ENCODE measurements around the gene OBSCN. TPM values are rescaled to one million over a fixed set of nuclear protein-coding genes. Genes with fewer than 3 reads are reported as not detected.
A peak's percentile ranks its signal among the peaks of the same experiment; 100 is the strongest.

The OBSCN gene
- total and polyA plus RNA-seq, 2 of the 13 experiments (the other 11 are each of a cell fraction or from before 2014, with no cell fraction given), result 0.20 TPM

DNA sequence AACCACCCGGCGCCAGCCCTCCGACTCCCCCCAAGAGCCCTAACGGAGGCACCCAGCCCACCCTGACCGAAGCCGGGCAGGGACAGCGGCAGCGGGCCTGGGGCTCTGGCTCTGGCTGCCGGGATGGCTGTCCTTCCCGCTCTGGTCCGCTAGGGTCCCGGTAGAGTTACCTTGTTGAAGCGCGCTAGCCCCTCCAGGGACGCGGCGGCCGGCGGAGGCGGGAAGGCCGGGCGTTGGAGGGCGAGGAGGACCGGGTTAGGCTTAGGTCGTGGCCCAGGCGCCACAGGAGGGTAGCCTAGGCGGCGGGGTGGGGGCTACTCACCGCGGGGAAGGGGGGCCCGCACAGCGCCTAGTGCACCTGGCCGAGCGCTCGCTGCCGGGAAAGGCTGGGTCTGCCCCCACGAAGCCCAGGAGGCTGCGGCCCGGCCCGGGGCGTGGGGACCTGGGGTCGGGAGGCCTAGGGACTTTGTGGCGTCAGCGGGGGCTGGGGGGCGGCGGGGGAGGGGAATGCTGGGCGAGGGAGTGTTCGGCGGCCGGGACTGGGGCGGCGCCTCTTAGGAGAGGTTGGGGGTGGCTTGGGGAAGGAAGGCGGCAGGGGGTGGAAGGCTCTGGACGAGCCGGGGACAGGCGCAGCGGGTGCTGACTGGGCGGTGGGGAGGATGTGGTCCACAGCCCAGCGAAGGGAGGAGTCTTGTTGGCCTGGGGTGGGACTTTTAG lies 208.5 kb downstream of the OBSCN start, which contains the start of gene TRIM17 (continued):
- TF ChIP-seq SNRNP70 (IDR thresholded peaks at IDR 0.05; ENCODE audit: low read depth, low read length), result no peak
- TF ChIP-seq RFXANK (CRISPR knock-in tag; IDR thresholded peaks at IDR 0.05), result no peak
- TF ChIP-seq TEAD3 (CRISPR knock-in tag; optimal IDR thresholded peaks at IDR 0.05; ENCODE audit: borderline replicate concordance), result no peak
- no peak for TF ChIP-seq ZBTB1 (CRISPR knock-in tag; IDR thresholded peaks at IDR 0.05; ENCODE audit: borderline replicate concordance)
- TF ChIP-seq, protein P1, sequence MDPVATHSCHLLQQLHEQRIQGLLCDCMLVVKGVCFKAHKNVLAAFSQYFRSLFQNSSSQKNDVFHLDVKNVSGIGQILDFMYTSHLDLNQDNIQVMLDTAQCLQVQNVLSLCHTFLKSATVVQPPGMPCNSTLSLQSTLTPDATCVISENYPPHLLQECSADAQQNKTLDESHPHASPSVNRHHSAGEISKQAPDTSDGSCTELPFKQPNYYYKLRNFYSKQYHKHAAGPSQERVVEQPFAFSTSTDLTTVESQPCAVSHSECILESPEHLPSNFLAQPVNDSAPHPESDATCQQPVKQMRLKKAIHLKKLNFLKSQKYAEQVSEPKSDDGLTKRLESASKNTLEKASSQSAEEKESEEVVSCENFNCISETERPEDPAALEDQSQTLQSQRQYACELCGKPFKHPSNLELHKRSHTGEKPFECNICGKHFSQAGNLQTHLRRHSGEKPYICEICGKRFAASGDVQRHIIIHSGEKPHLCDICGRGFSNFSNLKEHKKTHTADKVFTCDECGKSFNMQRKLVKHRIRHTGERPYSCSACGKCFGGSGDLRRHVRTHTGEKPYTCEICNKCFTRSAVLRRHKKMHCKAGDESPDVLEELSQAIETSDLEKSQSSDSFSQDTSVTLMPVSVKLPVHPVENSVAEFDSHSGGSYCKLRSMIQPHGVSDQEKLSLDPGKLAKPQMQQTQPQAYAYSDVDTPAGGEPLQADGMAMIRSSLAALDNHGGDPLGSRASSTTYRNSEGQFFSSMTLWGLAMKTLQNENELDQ (CRISPR knock-in tag; IDR thresholded peaks at IDR 0.05; ENCODE audit: borderline replicate concordance), result no peak
- TF ChIP-seq, protein P2, sequence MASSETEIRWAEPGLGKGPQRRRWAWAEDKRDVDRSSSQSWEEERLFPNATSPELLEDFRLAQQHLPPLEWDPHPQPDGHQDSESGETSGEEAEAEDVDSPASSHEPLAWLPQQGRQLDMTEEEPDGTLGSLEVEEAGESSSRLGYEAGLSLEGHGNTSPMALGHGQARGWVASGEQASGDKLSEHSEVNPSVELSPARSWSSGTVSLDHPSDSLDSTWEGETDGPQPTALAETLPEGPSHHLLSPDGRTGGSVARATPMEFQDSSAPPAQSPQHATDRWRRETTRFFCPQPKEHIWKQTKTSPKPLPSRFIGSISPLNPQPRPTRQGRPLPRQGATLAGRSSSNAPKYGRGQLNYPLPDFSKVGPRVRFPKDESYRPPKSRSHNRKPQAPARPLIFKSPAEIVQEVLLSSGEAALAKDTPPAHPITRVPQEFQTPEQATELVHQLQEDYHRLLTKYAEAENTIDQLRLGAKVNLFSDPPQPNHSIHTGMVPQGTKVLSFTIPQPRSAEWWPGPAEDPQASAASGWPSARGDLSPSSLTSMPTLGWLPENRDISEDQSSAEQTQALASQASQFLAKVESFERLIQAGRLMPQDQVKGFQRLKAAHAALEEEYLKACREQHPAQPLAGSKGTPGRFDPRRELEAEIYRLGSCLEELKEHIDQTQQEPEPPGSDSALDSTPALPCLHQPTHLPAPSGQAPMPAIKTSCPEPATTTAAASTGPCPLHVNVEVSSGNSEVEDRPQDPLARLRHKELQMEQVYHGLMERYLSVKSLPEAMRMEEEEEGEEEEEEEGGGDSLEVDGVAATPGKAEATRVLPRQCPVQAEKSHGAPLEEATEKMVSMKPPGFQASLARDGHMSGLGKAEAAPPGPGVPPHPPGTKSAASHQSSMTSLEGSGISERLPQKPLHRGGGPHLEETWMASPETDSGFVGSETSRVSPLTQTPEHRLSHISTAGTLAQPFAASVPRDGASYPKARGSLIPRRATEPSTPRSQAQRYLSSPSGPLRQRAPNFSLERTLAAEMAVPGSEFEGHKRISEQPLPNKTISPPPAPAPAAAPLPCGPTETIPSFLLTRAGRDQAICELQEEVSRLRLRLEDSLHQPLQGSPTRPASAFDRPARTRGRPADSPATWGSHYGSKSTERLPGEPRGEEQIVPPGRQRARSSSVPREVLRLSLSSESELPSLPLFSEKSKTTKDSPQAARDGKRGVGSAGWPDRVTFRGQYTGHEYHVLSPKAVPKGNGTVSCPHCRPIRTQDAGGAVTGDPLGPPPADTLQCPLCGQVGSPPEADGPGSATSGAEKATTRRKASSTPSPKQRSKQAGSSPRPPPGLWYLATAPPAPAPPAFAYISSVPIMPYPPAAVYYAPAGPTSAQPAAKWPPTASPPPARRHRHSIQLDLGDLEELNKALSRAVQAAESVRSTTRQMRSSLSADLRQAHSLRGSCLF (CRISPR knock-in tag; IDR thresholded peaks at IDR 0.05; ENCODE audit: borderline replicate concordance), result no peak
- no peak for TF ChIP-seq ELF1 (CRISPR knock-in tag; IDR thresholded peaks at IDR 0.05)
- TF ChIP-seq PHF21A (CRISPR knock-in tag; IDR thresholded peaks at IDR 0.05), result no peak
- TF ChIP-seq GZF1 (CRISPR knock-in tag; IDR thresholded peaks at IDR 0.05), result no peak
- no peak for TF ChIP-seq SCMH1 (CRISPR knock-in tag; IDR thresholded peaks at IDR 0.05; ENCODE audit: borderline replicate concordance)
- TF ChIP-seq ZC3H13 (CRISPR knock-in tag; IDR thresholded peaks at IDR 0.05), result no peak
- no peak for TF ChIP-seq CHD4 (IDR thresholded peaks at IDR 0.05; ENCODE audit: borderline replicate concordance, low read length)
- no peak for TF ChIP-seq JUN (CRISPR knock-in tag; IDR thresholded peaks at IDR 0.05)
- no peak for TF ChIP-seq CHD2 (IDR thresholded peaks at IDR 0.05; ENCODE audit: low read depth, low read length)
- TF ChIP-seq ZNF674 (CRISPR knock-in tag; IDR thresholded peaks at IDR 0.05; ENCODE audit: low read depth), result no peak
- TF ChIP-seq SOX13 (IDR thresholded peaks at IDR 0.05), result no peak
- TF ChIP-seq SOX13 (CRISPR knock-in tag; conservative IDR thresholded peaks at IDR 0.05 in 1 of 2, IDR thresholded peaks at IDR 0.05 in 1 of 2), result no peak
- TF ChIP-seq, protein P3, sequence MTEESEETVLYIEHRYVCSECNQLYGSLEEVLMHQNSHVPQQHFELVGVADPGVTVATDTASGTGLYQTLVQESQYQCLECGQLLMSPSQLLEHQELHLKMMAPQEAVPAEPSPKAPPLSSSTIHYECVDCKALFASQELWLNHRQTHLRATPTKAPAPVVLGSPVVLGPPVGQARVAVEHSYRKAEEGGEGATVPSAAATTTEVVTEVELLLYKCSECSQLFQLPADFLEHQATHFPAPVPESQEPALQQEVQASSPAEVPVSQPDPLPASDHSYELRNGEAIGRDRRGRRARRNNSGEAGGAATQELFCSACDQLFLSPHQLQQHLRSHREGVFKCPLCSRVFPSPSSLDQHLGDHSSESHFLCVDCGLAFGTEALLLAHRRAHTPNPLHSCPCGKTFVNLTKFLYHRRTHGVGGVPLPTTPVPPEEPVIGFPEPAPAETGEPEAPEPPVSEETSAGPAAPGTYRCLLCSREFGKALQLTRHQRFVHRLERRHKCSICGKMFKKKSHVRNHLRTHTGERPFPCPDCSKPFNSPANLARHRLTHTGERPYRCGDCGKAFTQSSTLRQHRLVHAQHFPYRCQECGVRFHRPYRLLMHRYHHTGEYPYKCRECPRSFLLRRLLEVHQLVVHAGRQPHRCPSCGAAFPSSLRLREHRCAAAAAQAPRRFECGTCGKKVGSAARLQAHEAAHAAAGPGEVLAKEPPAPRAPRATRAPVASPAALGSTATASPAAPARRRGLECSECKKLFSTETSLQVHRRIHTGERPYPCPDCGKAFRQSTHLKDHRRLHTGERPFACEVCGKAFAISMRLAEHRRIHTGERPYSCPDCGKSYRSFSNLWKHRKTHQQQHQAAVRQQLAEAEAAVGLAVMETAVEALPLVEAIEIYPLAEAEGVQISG (CRISPR knock-in tag; IDR thresholded peaks at IDR 0.05), result peak; percentile 30; the same call in 1 of the 2 replicates
- no peak for TF ChIP-seq ZNF557 (CRISPR knock-in tag; IDR thresholded peaks at IDR 0.05)
- no peak for TF ChIP-seq ZSCAN29 (CRISPR knock-in tag; conservative IDR thresholded peaks at IDR 0.05)
- no peak for TF ChIP-seq HOXD1 (CRISPR knock-in tag; IDR thresholded peaks at IDR 0.05)
- 0 out of 2 replicates have a peak, but pooled peaks have one; percentile 37 for TF ChIP-seq ZNF343 (CRISPR knock-in tag; IDR thresholded peaks at IDR 0.05)
